GM21515 (cell line): ENCODE measurements around the gene ZNF765.
"Not testable (repeated sequence)": the region's sequence is repeated elsewhere in the genome, so short reads cannot be mapped to it uniquely, and the experiment has no call there.

Source experiments
- ATAC-seq: cut with Tn5 transposase; IDR thresholded peaks from one replicate; pipeline ENCODE4 v1.9.1; 2021; ENCODE audit not compliant: unreplicated experiment

ZNF765 gene

GRCh38 chr19:53475470-53475869 is 80.5 kb downstream of the ZNF765 start:
- ATAC-seq = not testable (repeated sequence)
